GM19240 (cell line): ENCODE data around the gene MAGEA2B.
"Not testable (repeated sequence)": the region's sequence is repeated elsewhere in the genome, so short reads cannot be mapped to it uniquely, and the experiment has no call there.

Experiments used
- DNase-seq: peaks from one replicate; pipeline ENCODE4 v3.0.0; 2011; ENCODE audit warnings: low spot score; ENCODE audit not compliant: insufficient read length

MAGEA2B gene, protein sequence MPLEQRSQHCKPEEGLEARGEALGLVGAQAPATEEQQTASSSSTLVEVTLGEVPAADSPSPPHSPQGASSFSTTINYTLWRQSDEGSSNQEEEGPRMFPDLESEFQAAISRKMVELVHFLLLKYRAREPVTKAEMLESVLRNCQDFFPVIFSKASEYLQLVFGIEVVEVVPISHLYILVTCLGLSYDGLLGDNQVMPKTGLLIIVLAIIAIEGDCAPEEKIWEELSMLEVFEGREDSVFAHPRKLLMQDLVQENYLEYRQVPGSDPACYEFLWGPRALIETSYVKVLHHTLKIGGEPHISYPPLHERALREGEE

DNA sequence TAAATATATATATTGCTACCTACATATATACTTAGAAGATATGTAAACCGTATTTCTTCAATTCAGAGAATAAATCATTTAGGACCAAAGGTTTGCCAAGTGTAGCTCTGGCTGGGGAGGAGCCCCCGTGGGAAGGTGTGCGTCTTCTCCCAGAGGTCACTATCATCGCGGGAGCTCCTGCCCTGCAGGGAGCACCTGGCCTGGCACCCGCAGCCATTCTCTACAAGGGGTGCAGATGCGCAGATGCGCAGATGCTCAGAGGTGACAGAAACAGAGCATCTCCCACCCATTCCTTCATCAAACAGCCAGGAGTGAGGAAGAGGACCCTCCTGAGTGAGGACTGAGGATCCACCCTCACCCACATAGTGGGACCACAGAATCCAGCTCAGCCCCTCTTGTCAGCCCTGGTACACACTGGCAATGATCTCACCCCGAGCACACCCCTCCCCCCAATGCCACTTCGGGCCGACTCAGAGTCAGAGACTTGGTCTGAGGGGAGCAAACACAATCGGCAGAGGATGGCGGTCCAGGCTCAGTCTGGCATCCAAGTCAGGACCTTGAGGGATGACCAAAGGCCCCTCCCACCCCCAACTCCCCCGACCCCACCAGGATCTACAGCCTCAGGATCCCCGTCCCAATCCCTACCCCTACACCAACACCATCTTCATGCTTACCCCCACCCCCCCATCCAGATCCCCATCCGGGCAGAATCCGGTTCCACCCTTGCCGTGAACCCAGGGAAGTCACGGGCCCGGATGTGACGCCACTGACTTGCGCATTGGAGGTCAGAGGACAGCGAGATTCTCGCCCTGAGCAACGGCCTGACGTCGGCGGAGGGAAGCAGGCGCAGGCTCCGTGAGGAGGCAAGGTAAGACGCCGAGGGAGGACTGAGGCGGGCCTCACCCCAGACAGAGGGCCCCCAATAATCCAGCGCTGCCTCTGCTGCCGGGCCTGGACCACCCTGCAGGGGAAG, at the start of gene MAGEA2B:
Gene MAGEA2B (plus strand): TSS at position 814 of the 973 bp plus-strand sequence. CDS start 2,479 bp downstream, outside the sequence.
- DNase-seq = not testable (repeated sequence)

DNA sequence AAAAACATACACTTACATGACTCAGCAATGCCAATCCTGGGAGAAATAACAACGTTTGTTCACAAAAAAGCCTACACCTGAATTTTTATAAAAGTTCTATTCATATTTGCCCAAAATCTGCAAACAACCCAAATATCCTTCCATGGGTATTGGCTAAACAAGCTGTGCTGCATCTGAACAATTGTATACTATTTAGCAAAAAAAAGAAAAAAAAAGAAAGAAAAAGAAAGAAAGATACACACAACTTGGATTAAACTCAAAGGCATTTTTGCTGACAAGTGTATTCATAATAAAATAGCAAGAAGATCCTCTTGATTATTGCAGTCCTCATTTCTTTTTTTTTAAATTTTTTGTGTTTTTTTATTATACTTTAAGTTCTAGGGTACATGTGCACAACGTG, 40.3 kb upstream of the MAGEA2B start:
- DNase-seq = no peak

- not testable (repeated sequence) for DNase-seq
Observed at GRCh38 chrX:152674652-152675051, 39.8 kb upstream of the MAGEA2B start.

- DNase-seq = not testable (repeated sequence)
Observed at GRCh38 chrX:152681012-152681411, 33.4 kb upstream of the MAGEA2B start.

DNA sequence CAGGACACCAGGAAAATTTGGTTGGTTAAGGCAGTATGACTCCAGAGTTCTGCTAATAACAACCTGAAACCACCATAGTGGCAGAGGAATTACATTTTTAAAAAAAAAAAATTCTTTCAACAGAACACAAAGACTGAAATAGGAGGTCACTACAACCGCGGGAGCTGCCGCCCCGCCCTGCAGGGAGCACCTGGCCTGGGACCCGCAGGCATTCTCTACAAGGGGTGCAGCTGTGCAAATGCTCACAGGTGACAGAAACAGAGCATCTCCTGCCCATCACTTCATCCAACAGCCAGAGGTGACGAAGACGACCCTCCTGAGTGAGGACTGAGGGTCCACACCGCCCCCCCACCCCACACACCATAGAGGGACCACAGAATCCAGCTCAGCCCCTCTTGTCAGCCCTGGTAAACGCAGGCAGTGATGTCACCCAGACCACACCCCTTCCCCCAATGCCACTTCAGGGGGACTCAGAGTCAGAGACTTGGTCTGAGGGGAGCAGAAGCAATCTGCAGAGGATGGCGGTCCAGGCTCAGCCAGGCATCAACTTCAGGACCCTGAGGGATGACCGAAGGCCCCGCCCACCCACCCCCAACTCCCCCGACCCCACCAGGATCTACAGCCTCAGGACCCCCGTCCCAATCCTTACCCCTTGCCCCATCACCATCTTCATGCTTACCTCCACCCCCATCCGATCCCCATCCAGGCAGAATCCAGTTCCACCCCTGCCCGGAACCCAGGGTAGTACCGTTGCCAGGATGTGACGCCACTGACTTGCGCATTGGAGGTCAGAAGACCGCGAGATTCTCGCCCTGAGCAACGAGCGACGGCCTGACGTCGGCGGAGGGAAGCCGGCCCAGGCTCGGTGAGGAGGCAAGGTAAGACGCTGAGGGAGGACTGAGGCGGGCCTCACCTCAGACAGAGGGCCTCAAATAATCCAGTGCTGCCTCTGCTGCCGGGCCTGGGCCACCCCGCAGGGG, 16.2 kb upstream of the MAGEA2B start, which contains the start of gene MAGEA3:
Gene MAGEA3 (plus strand): TSS at position 843 of the 980 bp plus-strand sequence. CDS start 2,039 bp downstream, outside the sequence.
- not testable (repeated sequence) for DNase-seq

- not testable (repeated sequence) for DNase-seq
Observed at GRCh38 chrX:152700390-152700789, 14.0 kb upstream of the MAGEA2B start.

DNA sequence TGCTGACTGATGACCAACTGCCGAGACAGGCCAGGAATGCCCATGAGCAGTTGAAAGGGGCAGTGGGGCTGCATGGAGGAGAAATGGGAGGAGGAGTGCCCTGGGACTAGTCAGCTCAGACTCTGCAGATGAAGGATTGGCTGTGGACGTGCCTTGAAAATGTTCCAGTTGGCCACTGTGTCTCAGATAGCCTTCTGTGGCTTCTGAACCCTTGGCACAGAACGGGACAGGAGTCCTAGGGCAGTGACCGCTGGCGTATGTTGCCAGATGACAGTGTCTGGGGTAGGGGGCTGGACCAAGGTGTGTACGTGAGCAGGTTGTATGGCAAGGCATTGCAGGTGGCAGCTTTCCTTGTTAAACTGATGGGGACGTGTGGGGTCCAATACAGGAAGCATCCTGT, 7.9 kb upstream of the MAGEA2B start:
- DNase-seq = not testable (repeated sequence)

DNA sequence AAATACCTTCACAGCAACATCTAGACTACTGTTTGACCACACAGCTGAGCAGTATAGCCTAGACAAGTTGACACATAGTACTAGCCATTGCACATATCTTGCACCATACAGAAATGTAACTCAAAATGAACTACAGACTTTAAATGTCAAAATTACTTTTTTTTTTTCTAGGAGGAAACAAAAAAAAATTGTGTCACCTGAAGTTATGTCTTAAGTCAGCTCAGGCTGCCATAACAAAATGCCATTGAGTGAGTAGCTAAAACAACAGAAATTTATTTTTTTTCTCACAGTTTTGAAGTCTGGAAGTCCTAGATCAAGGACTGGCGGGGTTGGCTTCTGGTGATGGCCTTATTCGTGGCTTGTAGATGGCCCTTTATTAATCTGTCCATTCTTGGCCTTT, 5.3 kb upstream of the MAGEA2B start, which contains the start of gene CSAG2:
Gene CSAG2 (minus strand): TSS at position 101 of the 400 bp plus-strand sequence. CDS start 161 bp downstream, outside the sequence.
- DNase-seq = not testable (repeated sequence)

DNA sequence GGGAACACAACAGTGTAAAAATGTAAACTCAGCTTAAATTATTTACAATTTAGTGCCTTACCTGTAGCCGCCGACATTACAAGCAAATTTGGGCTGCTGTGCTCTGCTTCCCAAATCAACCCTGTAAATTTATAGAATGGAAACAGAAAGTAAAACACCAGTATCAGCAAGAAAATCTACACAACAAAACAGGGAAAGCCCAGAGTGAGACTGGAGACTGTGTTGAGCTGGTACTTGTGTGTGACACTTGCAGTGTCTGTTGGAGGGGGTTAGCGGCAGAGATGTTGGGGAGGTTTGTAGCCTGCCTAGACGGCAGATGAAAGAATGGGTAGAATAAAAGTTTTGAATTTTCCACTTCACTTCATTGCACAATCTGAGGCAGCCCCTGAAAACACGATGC, 1.2 kb upstream of the MAGEA2B start:
- DNase-seq = not testable (repeated sequence)

GRCh38 chrX:152725409-152725808, 11.0 kb downstream of the MAGEA2B start:
- no peak for DNase-seq

- no peak for DNase-seq
Observed at GRCh38 chrX:152733261-152733975, 19.0 kb downstream of the MAGEA2B start, which contains the start of the genes CSAG1 and MAGEA12. Gene CSAG1, minus strand, starts transcription at chrX:152733721. Its CDS starts 1,261 bp downstream, at chrX:152732460. Gene MAGEA12, plus strand, starts transcription at chrX:152733757. Its CDS starts 2,405 bp downstream, at chrX:152736162.

- not testable (repeated sequence) for DNase-seq
Observed at GRCh38 chrX:152734143-152734858, 19.9 kb downstream of the MAGEA2B start.

DNA sequence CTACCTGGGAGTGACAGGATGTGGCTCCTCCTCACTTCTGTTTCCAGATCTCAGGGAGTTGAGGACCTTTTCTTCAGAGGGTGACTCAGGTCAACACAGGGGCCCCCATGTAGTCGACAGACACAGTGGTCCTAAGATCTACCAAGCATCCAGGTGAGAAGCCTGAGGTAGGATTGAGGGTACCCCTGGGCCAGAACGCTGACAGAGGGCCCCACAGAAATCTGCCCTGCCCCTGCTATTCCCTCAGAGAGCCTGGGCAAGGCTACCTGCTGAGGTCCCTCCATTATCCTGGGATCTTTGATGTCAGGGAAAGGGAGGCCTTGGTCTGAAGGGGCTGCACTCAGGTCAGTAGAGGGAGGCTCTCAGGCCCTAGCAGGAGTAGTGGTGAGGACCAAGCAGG, 20.7 kb downstream of the MAGEA2B start:
- no peak for DNase-seq

DNA sequence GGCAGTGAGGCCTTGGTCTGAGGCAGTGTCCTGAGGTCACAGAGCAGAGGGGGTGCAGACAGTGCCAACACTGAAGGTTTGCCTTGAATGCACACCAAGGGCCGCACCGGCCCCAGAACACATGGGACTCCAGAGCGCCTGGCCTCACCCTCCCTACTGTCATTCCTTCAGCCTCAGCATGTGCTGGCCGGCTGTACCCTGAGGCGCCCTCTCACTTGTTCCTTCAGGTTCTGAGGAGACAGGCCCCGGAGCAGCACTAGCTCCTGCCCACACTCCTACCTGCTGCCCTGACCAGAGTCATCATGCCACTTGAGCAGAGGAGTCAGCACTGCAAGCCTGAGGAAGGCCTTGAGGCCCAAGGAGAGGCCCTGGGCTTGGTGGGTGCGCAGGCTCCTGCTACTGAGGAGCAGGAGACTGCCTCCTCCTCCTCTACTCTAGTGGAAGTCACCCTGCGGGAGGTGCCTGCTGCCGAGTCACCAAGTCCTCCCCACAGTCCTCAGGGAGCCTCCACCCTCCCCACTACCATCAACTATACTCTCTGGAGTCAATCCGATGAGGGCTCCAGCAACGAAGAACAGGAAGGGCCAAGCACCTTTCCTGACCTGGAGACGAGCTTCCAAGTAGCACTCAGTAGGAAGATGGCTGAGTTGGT, 21.6 kb downstream of the MAGEA2B start:
- no peak for DNase-seq

DNA sequence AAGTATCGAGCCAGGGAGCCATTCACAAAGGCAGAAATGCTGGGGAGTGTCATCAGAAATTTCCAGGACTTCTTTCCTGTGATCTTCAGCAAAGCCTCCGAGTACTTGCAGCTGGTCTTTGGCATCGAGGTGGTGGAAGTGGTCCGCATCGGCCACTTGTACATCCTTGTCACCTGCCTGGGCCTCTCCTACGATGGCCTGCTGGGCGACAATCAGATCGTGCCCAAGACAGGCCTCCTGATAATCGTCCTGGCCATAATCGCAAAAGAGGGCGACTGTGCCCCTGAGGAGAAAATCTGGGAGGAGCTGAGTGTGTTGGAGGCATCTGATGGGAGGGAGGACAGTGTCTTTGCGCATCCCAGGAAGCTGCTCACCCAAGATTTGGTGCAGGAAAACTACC, 22.1 kb downstream of the MAGEA2B start:
- not testable (repeated sequence) for DNase-seq

DNA sequence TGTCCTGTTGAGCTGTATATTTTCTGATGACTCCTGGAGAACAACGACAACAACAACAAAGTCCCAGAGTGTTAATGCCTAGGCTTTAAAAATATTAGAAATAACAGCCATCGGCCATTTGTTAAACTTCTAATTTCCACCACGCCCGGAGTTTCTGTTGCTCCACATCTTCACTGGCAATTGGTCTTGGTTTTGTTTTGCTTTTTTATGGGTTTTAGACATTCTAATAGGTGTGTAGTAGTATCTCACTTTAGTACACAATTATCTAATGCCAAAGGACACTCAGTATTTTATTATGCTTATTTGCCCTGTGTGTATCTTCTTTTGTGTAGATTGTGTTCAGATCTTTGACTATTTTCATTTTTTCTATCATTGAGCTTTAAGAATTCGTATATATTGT, 24.1 kb downstream of the MAGEA2B start:
- no peak for DNase-seq

- not testable (repeated sequence) for DNase-seq
Observed at GRCh38 chrX:152753686-152754650, 39.5 kb downstream of the MAGEA2B start, which contains the start of gene MAGEA2. Gene MAGEA2, minus strand, starts transcription at chrX:152753842. Its CDS starts 2,479 bp downstream, at chrX:152751363.
